GM21367 (cell line): Measurements from ENCODE around the gene ACTR6.
"Not testable (repeated sequence)": the region's sequence is repeated elsewhere in the genome, so short reads cannot be mapped to it uniquely, and the experiment has no call there.

Experiments used
- ATAC-seq: cut with Tn5 transposase; IDR thresholded peaks from one replicate; pipeline ENCODE4 v1.9.1; 2021; ENCODE audit not compliant: unreplicated experiment

The ACTR6 gene

GRCh38 chr12:100200463-100201181 is at the start of gene ACTR6:
TSS of gene ACTR6 (plus strand) at chr12:100200815. CDS start at chr12:100200852, 37 bp downstream.
- ATAC-seq: peak; percentile 87

- ATAC-seq: no peak
These were observed 48.8 kb upstream of the ACTR6 start for GRCh38 chr12:100151769-100152168.

- ATAC-seq: no peak
These were observed 47.5 kb upstream of the ACTR6 start for GRCh38 chr12:100153131-100153530.

GRCh38 chr12:100154474-100155247 is 46.0 kb upstream of the ACTR6 start:
- ATAC-seq: peak; percentile 70

GRCh38 chr12:100156731-100157426 is 43.7 kb upstream of the ACTR6 start:
- no peak for ATAC-seq

GRCh38 chr12:100157427-100157821 is 43.2 kb upstream of the ACTR6 start:
- no peak for ATAC-seq

- no peak for ATAC-seq
These were observed 42.1 kb upstream of the ACTR6 start for GRCh38 chr12:100158535-100158934.

GRCh38 chr12:100159391-100160104 is 41.1 kb upstream of the ACTR6 start:
- no peak for ATAC-seq

GRCh38 chr12:100163416-100164152 is 37.0 kb upstream of the ACTR6 start:
- ATAC-seq: peak; percentile 99

GRCh38 chr12:100164153-100164704 is 36.4 kb upstream of the ACTR6 start:
- no peak for ATAC-seq

- no peak for ATAC-seq
These were observed 35.3 kb upstream of the ACTR6 start for GRCh38 chr12:100165356-100165755.

GRCh38 chr12:100166232-100166631 is 34.4 kb upstream of the ACTR6 start:
- no peak for ATAC-seq

- no peak for ATAC-seq
These were observed 32.1 kb upstream of the ACTR6 start for GRCh38 chr12:100168562-100168961.

- ATAC-seq: no peak
These were observed 31.3 kb upstream of the ACTR6 start for GRCh38 chr12:100169345-100169744.

GRCh38 chr12:100170313-100170858 is 30.2 kb upstream of the ACTR6 start:
- no peak for ATAC-seq

- no peak for ATAC-seq
These were observed 29.4 kb upstream of the ACTR6 start for GRCh38 chr12:100171248-100171647.

GRCh38 chr12:100173111-100173510 is 27.5 kb upstream of the ACTR6 start:
- ATAC-seq: no peak

GRCh38 chr12:100174495-100174894 is 26.1 kb upstream of the ACTR6 start:
- ATAC-seq: no peak

- ATAC-seq: not testable (repeated sequence)
These were observed 24.1 kb upstream of the ACTR6 start for GRCh38 chr12:100176493-100176892.

- ATAC-seq: no peak
These were observed 21.4 kb upstream of the ACTR6 start for GRCh38 chr12:100179252-100179651.
